ENCODE results near the gene DLGAP1. TPM values are rescaled to one million over a fixed set of nuclear protein-coding genes. Genes with fewer than 3 reads are reported as not detected.

Gene DLGAP1
- total and polyA plus RNA-seq, 2 experiments from 2014 or later: 17.0 to 48.5 TPM

- Histone ChIP-seq H3K27ac (ENCODE audit: low read depth) (no peak overlapping the region), H3K36me3 (ENCODE audit: insufficient read depth) (no peaks in the 10 kb centered on the region), H3K4me3 (no peak overlapping the region), H3F3A (replicated peaks; ENCODE audit: low read depth) (no peaks in the 10 kb centered on the region), H3K4me2 (no peak overlapping the region), H3K79me2 (replicated peaks; ENCODE audit: insufficient read depth) (peaks cover 14% of the 10 kb centered on the region), H3K9me2 (ENCODE audit: insufficient read depth) (0 out of 2 replicates have a peak, but pooled peaks cover 3% of the 10 kb centered on the region), H3K4me1 (ENCODE audit: insufficient read depth) (peaks cover 12% of the 10 kb centered on the region), H2AFZ (no peak overlapping the region), H4K20me1 (replicated peaks; ENCODE audit: insufficient read depth) (no peaks in the 10 kb centered on the region), H3K27me3 (ENCODE audit: insufficient read depth) (no peaks in the 10 kb centered on the region)
- no peak for DNase-seq (ENCODE audit: low spot score)
- no peak overlapping the region for H3K4me3 Mint-ChIP-seq
- TF ChIP-seq EZH2 (IDR thresholded peaks at IDR 0.05; ENCODE audit: low read depth, unreplicated experiment) (no peak), EZH2phosphoT487 (IDR thresholded peaks at IDR 0.05; ENCODE audit: unreplicated experiment) (no peak), CTCF (conservative IDR thresholded peaks at IDR 0.05; ENCODE audit: low read depth in 2 of 2) (no peak), CREB1 (CRISPR knock-in tag; IDR thresholded peaks at IDR 0.05; ENCODE audit: low read depth) (no peak), ETS1 (IDR thresholded peaks at IDR 0.05) (no peak), ZNF462 (CRISPR knock-in tag; IDR thresholded peaks at IDR 0.05) (no peak), NANOG (IDR thresholded peaks at IDR 0.05; ENCODE audit: borderline replicate concordance) (no peak), ZNF331 (CRISPR knock-in tag; IDR thresholded peaks at IDR 0.05; ENCODE audit: low read depth) (no peak), STAT1 (IDR thresholded peaks at IDR 0.05; ENCODE audit: unreplicated experiment) (no peak), JUNB (IDR thresholded peaks at IDR 0.05; ENCODE audit: unreplicated experiment) (no peak), REST (IDR thresholded peaks at IDR 0.05; ENCODE audit: unreplicated experiment) (no peak), POLR2AphosphoS5 (IDR thresholded peaks at IDR 0.05; ENCODE audit: low read depth) (no peak), ZNF114 (CRISPR knock-in tag; IDR thresholded peaks at IDR 0.05) (no peak)
- H3K9me3 Mint-ChIP-seq: peaks cover 3% of the 10 kb centered on the region; the same call in 1 of the 3 replicates
- H3K27ac Mint-ChIP-seq: no peak overlapping the region
- no peak for ATAC-seq
- peaks cover 10% of the 10 kb centered on the region for H3K4me1 Mint-ChIP-seq
- no peaks in the 10 kb centered on the region for H3K27me3 Mint-ChIP-seq (ENCODE audit: insufficient read depth, low read depth, poor library complexity)
- H3K36me3 Mint-ChIP-seq (ENCODE audit: low read depth): peaks cover 4% of the 10 kb centered on the region; the same call in 2 of the 3 replicates
Measured at GRCh38 chr18:4224031-4224704, 230.9 kb downstream of the DLGAP1 start.

Data from GM23338 (cell line).